Suprapubic skin (tissue), 3 donors: ENCODE data around the gene KCNC2.

Experiments
- EP300 ChIP-seq: sonication (generic); formaldehyde crosslinking; IDR thresholded peaks from one replicate; pipeline ENCODE4 v1.6.1; 2017; ENCODE audit warnings: antibody characterized with exemption
- POLR2A ChIP-seq, 2 donors: fragments of 450-650 bp; IDR thresholded peaks; one replicate each; pipeline ENCODE4 v1.6.1; 2017; ENCODE audit warnings: antibody characterized with exemption in 2 of 2, mild to moderate bottlenecking in 2 of 2, moderate library complexity in 2 of 2
- TF ChIP-seq, protein P1 (sequence below), 2 donors: fragments of 200-600 bp in 1 of 2; fragments of 450-650 bp in 1 of 2; sonication (generic) in 1 of 2; IDR thresholded peaks; one replicate each; pipeline ENCODE4 v1.5.1; 2016 to 2019; ENCODE audit warnings: antibody characterized with exemption in 2 of 2, mild to moderate bottlenecking in 1 of 2, moderate library complexity in 1 of 2

DNA sequence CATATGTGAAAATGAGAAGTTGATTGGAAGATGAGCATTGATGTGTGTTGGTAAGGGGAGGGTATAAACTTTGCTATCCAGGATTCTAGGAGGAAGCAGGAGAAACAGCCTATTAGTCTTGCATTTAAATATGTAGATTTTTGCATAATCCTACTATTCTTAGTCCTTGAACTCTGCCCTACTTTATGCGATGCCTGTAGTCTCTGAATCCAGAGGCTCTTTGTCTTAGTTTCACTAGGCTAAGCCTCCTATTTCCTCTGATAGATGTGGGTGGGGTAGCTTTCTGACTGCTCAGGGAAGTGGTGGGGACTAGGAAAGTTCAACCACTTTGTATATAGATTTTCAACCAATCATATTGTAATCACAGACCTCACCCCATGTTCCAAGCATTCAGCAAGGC is 49.5 kb upstream of the KCNC2 start:
- TF ChIP-seq EP300, result no peak
- TF ChIP-seq, protein P1, sequence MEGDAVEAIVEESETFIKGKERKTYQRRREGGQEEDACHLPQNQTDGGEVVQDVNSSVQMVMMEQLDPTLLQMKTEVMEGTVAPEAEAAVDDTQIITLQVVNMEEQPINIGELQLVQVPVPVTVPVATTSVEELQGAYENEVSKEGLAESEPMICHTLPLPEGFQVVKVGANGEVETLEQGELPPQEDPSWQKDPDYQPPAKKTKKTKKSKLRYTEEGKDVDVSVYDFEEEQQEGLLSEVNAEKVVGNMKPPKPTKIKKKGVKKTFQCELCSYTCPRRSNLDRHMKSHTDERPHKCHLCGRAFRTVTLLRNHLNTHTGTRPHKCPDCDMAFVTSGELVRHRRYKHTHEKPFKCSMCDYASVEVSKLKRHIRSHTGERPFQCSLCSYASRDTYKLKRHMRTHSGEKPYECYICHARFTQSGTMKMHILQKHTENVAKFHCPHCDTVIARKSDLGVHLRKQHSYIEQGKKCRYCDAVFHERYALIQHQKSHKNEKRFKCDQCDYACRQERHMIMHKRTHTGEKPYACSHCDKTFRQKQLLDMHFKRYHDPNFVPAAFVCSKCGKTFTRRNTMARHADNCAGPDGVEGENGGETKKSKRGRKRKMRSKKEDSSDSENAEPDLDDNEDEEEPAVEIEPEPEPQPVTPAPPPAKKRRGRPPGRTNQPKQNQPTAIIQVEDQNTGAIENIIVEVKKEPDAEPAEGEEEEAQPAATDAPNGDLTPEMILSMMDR (IDR thresholded peaks at IDR 0.05), result no peak
- TF ChIP-seq POLR2A (IDR thresholded peaks at IDR 0.05), result no peak
